Endodermal cell (in vitro differentiated cells): ENCODE results near the gene GYPB. TPM values are rescaled to one million over a fixed set of nuclear protein-coding genes. Genes with fewer than 3 reads are reported as not detected.
"Not testable (repeated sequence)": the region's sequence is repeated elsewhere in the genome, so short reads cannot be mapped to it uniquely, and the experiment has no call there.

Source experiments
- DNase-seq: peaks from one replicate; pipeline ENCODE4 v3.0.0-alpha.2; 2017
- H3K27ac ChIP-seq: 2 replicates; pipeline ENCODE4 v1.5.1; 2013; ENCODE audit warnings: mild to moderate bottlenecking, low read depth, low read length, moderate library complexity
- H3K27me3 ChIP-seq: 2 replicates; pipeline ENCODE4 v1.6.1; 2013; ENCODE audit warnings: mild to moderate bottlenecking, low read length, moderate library complexity; ENCODE audit not compliant: insufficient read depth, control insufficient read depth, poor library complexity, severe bottlenecking
- H3K36me3 ChIP-seq: 2 replicates; pipeline ENCODE4 v1.7.0; 2013; ENCODE audit warnings: mild to moderate bottlenecking, low read length, moderate library complexity; ENCODE audit not compliant: control insufficient read depth, insufficient read depth
- H3K4me1 ChIP-seq: one replicate; pipeline ENCODE4 v1.7.0; 2013; ENCODE audit warnings: low read length; ENCODE audit not compliant: control insufficient read depth, insufficient read depth
- H3K4me3 ChIP-seq: 2 replicates; pipeline ENCODE4 v1.5.1; 2013; ENCODE audit warnings: mild to moderate bottlenecking, low read length, moderate library complexity
- H3K9ac ChIP-seq: 2 replicates; pipeline ENCODE4 v1.6.1; 2013; ENCODE audit warnings: mild to moderate bottlenecking, low read length, moderate library complexity; ENCODE audit not compliant: poor library complexity, severe bottlenecking; ENCODE audit errors: extremely low read depth
- H3K9me3 ChIP-seq: 2 replicates; pipeline ENCODE4 v1.6.1; 2013; ENCODE audit warnings: mild to moderate bottlenecking, low read length, moderate library complexity; ENCODE audit not compliant: control insufficient read depth
- H3K27ac Mint-ChIP-seq: 2 replicates; pipeline ENCODE4 v1.8.0; 2020; ENCODE audit warnings: mixed read lengths
- H3K27me3 Mint-ChIP-seq: 2 replicates; pipeline ENCODE4 v1.8.0; 2021; ENCODE audit warnings: mild to moderate bottlenecking, mixed read lengths; ENCODE audit not compliant: insufficient read depth
- H3K36me3 Mint-ChIP-seq: 2 replicates; pipeline ENCODE4 v1.8.0; 2020; ENCODE audit warnings: low read depth, mixed read lengths
- H3K4me1 Mint-ChIP-seq: 2 replicates; pipeline ENCODE4 v1.8.0; 2020; ENCODE audit warnings: mixed read lengths
- H3K4me3 Mint-ChIP-seq: 2 replicates; pipeline ENCODE4 v1.8.0; 2020; ENCODE audit warnings: mild to moderate bottlenecking, moderate library complexity, mixed read lengths
- H3K9me3 Mint-ChIP-seq: 2 replicates; pipeline ENCODE4 v1.8.0; 2020; ENCODE audit warnings: mild to moderate bottlenecking, mixed read lengths
- WGBS, 2 experiments: methylation state at CpG; one replicate each; pipeline versions ENCODE4 v1.1.5 to v1.1.7; 2013; ENCODE audit warnings: missing lambda C conversion rate in 2 of 2, mixed read lengths in 1 of 2; ENCODE audit not compliant: insufficient coverage in 1 of 2, insufficient read length in 1 of 2; 5-methylcytosine and 5-hydroxymethylcytosine counted together
- total RNA-seq, 2 donors: library from RNA; stranded (reverse); fragmentation: NEBNext Ultra II Directional in 1 of 2; extraction: Animal tissue kit (Norgen Biotek cat#: 25700) in 1 of 2; gene quantifications; 2 replicates in 1 of 2; 3 replicates in 1 of 2; pipeline ENCODE4 v1.2.1, GENCODE V29; 2021

GYPB gene
- total RNA-seq, 2 donors from 2014 or later = 1.2 to 1.5 TPM

DNA sequence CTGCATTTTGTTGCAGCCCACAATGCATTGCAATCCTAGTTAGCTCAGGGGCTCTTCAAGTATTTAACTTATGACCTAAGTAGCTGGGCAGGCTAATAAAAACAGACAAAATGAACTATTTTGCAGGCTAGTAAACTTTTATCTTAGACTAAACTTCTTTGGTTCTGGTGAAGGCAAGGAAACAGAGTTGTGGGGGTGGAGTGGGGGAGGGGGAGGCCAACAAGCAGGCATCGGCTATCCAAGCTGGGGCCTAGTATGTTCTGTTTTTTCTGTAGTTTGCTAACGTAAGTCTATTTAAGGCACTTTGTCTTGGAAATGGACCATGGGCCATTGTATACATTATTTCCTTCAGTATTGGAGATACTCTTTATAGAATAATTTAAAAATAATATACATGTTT lies 31.5 kb upstream of the GYPB start:
- not testable (repeated sequence) for H3K27me3 Mint-ChIP-seq, H3K9me3 Mint-ChIP-seq
- WGBS, 2 experiments = 100% methylated on average over 1 of the region's 2 CpGs; no CpG with 5 or more reads in 1 of the 2 experiments

DNA sequence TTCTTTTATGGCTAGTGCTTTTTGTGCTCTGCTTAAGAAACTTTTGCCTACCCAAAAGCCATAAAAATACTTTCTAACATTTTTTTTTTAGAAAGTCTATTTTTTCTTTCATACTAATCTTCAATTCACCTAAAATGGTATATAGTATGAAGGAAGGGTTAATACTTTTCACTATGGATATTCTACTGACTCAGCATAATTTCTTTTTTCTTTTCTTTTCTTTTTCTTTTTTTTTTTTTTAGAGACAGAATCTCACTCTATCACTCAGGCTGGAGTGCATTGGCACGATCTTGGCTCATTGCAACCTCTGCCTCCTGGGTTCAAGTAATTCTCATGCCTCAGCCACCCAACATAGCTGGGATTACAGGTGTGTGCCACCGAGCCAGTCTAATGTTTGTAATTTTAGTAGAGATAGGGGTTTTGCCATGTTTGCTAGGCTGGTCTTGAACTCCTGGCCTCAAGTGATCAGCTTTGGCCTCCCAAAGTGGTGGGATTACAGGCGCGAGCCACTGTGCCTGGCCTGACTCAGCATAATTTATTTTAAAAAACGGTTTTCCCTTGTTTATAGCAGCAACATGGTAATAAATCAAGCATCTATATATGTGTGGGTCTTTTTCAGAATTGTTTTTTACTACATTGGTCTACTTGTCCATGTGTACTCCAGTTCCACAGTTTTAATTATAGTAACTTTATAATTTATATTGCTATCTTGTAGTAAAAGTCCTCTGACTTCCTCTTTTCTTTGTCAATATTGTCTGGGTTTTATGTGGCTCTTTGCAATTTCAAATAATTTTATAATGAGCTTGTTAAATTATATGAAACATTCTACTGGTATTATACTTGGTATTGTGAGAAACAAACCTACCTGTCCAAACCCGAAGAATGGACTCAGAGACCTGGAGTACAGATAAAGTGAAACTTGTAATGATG lies 30.6 kb upstream of the GYPB start:
- not testable (repeated sequence) for H3K27me3 ChIP-seq, H3K9me3 Mint-ChIP-seq, H3K4me1 ChIP-seq, H3K27ac Mint-ChIP-seq, H3K4me3 Mint-ChIP-seq, H3K27me3 Mint-ChIP-seq, H3K36me3 Mint-ChIP-seq, H3K9me3 ChIP-seq, H3K4me1 Mint-ChIP-seq, H3K9ac ChIP-seq, H3K4me3 ChIP-seq, H3K36me3 ChIP-seq, DNase-seq, H3K27ac ChIP-seq
- WGBS, 2 experiments = 93 to 94% methylated on average over 3 to 6 of the region's 6 CpGs

More for the DNA sequence above, 31.5 kb upstream of the GYPB start:
- not testable (repeated sequence) for H3K36me3 ChIP-seq, H3K27me3 ChIP-seq, H3K4me3 Mint-ChIP-seq, H3K4me1 Mint-ChIP-seq, H3K4me3 ChIP-seq, H3K9ac ChIP-seq, DNase-seq, H3K9me3 ChIP-seq, H3K27ac ChIP-seq, H3K4me1 ChIP-seq, H3K36me3 Mint-ChIP-seq
- peak overlapping the region; percentile 56 for H3K27ac Mint-ChIP-seq

DNA sequence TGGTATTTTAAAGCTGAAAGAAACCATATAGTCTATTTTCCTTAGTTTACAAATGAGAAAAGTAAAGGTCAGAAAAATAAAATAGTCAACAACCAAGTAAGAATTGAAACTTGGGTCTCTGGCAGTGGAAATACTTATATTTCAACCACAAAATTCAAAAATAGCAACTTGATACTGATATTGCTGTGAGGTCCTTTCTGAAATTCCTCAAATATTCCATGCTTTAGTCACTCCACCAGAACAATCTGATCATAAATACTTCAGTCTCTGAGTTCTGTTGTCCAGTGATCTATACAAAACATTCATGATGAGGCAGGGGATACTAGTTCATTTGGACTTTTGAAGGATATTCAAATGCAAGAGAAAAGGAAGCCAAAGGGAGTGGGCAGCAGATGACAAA lies 25.8 kb upstream of the GYPB start:
- H3K36me3 Mint-ChIP-seq = not testable (repeated sequence)

DNA sequence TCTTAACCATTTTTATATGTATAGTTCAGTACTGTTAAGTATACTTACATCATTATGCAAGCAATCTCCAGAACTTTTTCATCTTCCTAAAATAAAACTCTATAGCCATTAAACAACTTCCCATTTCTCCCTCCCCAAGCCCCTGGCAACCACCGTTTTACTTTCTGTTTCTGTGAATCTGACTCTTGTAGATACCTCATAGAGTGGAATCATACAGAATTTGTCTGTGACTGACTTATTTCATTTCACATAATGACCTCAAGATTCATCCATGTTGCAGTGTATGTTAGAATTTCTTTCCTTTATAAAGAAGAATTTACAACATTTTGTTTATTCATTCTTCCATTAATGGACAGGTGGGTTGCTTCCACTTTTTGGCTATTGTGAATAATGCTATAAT lies 13.4 kb upstream of the GYPB start:
- not testable (repeated sequence) for DNase-seq, H3K4me3 ChIP-seq, H3K27me3 Mint-ChIP-seq, H3K9me3 Mint-ChIP-seq, H3K36me3 Mint-ChIP-seq, H3K4me1 ChIP-seq, H3K4me1 Mint-ChIP-seq, H3K27ac Mint-ChIP-seq, H3K9me3 ChIP-seq, H3K4me3 Mint-ChIP-seq, H3K9ac ChIP-seq, H3K27ac ChIP-seq, H3K27me3 ChIP-seq, H3K36me3 ChIP-seq
- 100% methylated on average over 1 of the region's 1 CpG for WGBS, 2 experiments

More for the DNA sequence above, 25.8 kb upstream of the GYPB start:
- H3K27ac ChIP-seq, H3K9me3 ChIP-seq, H3K4me3 ChIP-seq, H3K27ac Mint-ChIP-seq, H3K27me3 Mint-ChIP-seq, DNase-seq, H3K4me1 Mint-ChIP-seq, H3K4me3 Mint-ChIP-seq, H3K4me1 ChIP-seq, H3K27me3 ChIP-seq, H3K9ac ChIP-seq, H3K36me3 ChIP-seq: not testable (repeated sequence)
- peaks cover 23% of the 10 kb centered on the region for H3K9me3 Mint-ChIP-seq

DNA sequence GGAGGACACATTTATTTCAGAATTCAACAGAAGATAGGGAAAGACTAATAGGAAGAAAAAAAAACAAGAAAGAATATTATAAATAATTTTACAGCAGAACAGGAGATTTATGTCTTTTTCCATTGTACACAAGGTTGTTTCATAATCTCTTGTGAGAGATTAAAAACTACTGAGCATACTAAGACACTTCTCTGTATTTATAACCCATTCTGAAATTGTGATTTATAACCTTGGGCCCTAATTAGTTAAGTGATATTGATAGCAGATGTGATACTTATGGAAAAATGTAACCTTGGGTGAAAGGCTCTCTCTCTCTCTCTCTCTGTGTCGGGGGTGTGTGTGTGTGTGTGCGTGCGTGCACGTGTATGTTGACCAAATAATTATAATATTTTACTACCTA lies 12.7 kb upstream of the GYPB start:
- not testable (repeated sequence) for DNase-seq, H3K27me3 ChIP-seq, H3K36me3 Mint-ChIP-seq, H3K9ac ChIP-seq, H3K27ac ChIP-seq, H3K9me3 Mint-ChIP-seq, H3K9me3 ChIP-seq, H3K27me3 Mint-ChIP-seq, H3K4me1 ChIP-seq, H3K36me3 ChIP-seq, H3K4me3 Mint-ChIP-seq, H3K4me3 ChIP-seq, H3K27ac Mint-ChIP-seq, H3K4me1 Mint-ChIP-seq
- WGBS, 2 experiments = no CpG with 5 or more reads among the region's 4 CpGs

DNA sequence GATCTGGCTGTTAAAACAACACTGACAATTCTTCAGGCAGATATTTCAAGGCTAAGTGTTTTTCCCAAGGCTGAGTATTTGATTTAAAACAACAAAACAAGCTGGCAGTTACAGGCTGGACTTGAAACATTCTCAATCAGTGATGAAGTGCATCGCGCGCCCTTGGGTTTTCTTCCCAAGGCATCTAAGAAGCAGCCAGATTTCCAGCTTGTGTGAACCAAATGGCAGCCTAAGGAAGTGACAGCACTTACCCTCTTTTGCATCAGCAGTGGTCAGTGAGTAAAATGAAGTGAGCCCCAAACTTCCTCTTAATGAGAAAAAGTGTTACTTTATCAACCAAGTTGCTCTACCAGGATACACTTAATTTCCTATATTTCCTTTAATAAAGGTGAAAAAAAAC lies 12.2 kb upstream of the GYPB start:
- WGBS, 2 experiments = 85% methylated on average over 3 of the region's 3 CpGs; no CpG with 5 or more reads in 1 of the 2 experiments
- not testable (repeated sequence) for H3K4me3 Mint-ChIP-seq, H3K36me3 Mint-ChIP-seq, H3K9me3 ChIP-seq, DNase-seq, H3K27me3 Mint-ChIP-seq, H3K27ac Mint-ChIP-seq, H3K27ac ChIP-seq, H3K4me1 ChIP-seq, H3K9me3 Mint-ChIP-seq, H3K9ac ChIP-seq, H3K36me3 ChIP-seq, H3K4me1 Mint-ChIP-seq, H3K27me3 ChIP-seq, H3K4me3 ChIP-seq

DNA sequence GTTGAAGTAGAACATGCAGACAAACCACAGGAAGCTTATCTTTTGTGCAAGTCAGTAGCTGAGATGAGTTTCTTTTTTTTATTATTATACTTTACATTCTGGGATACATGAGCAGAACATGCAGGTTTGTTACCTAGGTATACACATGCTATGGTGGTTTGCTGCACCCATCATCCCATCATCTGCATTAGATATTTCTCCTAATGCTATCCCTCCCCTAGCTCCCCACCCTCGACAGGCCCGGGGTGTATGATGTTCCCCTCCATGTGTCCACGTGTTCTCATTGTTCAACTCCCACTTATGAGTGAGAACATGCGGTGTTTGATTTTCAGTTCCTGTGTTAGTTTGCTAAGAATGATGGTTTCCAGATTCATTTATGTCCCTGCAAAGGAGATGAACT lies 11.5 kb upstream of the GYPB start:
- H3K36me3 Mint-ChIP-seq, H3K4me3 ChIP-seq, H3K9me3 ChIP-seq, H3K27me3 ChIP-seq, H3K27ac ChIP-seq, H3K4me3 Mint-ChIP-seq, H3K27ac Mint-ChIP-seq, DNase-seq, H3K36me3 ChIP-seq, H3K4me1 ChIP-seq, H3K27me3 Mint-ChIP-seq, H3K9ac ChIP-seq, H3K4me1 Mint-ChIP-seq, H3K9me3 Mint-ChIP-seq: not testable (repeated sequence)
- 93 to 97% methylated on average over 4 of the region's 4 CpGs for WGBS, 2 experiments
